Measurements from ENCODE around the gene TTC24. TPM values are rescaled to one million over a fixed set of nuclear protein-coding genes. Genes with fewer than 3 reads are reported as not detected.
A peak's percentile ranks its signal among the peaks of the same experiment; 100 is the strongest.
"Not testable (repeated sequence)": the region's sequence is repeated elsewhere in the genome, so short reads cannot be mapped to it uniquely, and the experiment has no call there.

TTC24 gene
- total RNA-seq, 1 donor from 2014 or later, result not detected

DNA sequence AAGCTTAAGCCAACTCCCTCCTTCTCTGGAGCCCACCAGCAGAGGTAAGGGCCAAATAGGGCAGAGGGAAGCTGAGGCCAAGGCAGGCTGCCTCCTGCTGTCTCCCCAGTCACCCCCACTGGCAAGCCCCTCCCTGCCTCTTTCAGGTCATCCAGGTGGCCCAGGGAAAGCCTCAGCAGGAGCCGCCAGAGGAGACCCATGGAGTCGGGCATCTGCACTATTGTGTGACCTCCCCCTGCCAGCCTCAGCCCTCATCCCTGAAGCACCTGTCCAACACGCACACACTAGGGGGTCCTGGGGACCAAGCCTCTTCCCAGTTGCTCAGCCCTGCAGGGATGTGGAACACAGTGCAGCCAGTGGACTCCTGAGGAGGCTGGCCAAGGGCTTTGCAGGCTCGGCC lies 6.8 kb downstream of the TTC24 start:
- no peak for DNase-seq (ENCODE audit: extremely low read depth, low read depth, low spot score)

GRCh38 chr1:156586892-156587477 lies 7.5 kb downstream of the TTC24 start:
- DNase-seq (ENCODE audit: extremely low read depth, low read depth, low spot score), result no peak

GRCh38 chr1:156587927-156588326 lies 8.4 kb downstream of the TTC24 start:
- DNase-seq (ENCODE audit: extremely low read depth, low read depth, low spot score), result not testable (repeated sequence)

- DNase-seq (ENCODE audit: extremely low read depth, low read depth, low spot score), result no peak
These were observed 10.0 kb downstream of the TTC24 start for GRCh38 chr1:156589546-156589945.

DNA sequence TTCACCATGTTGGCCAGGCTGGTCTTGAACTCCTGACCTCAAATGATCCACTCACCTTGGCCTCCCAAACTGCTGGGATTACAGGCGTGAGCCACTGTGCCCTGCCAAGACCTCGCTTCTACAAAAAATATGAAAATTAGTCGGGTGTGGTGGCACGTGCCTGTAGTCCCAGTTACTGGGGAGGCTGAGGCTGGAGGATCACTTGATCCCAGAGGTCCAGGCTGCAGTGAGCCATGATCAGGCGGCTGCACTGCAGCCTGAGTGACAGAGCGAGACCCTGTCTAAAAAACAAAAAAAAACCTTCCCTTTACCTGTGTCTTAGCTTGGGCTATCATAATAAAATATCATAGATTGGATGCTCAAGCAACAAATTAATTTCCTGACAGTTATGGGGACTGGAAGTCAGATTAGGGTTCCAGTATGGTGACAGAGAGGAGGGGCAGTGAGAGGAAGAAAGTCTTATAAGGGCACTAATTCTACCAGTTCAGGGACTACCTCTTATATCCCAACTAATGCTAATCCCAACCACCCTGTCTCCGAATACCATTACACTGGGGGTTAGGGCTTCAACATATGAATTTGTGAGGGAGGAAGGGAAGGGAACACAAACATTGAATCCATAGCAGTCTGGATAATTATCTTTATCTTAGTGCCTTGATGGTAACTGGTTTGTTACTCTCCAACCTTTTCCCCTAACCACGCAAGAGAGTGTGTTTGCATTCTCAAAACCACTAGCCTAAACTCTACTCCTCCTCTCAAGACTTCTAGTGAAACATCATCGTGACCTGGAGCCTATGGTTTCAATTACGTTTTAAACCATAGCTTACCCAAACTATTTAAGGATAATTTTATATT lies 11.0 kb downstream of the TTC24 start:
- DNase-seq (ENCODE audit: extremely low read depth, low read depth, low spot score), result no peak

GRCh38 chr1:156591181-156591431 lies 11.6 kb downstream of the TTC24 start:
- DNase-seq (ENCODE audit: extremely low read depth, low read depth, low spot score), result no peak

GRCh38 chr1:156591432-156592157 lies 12.1 kb downstream of the TTC24 start, which contains the start of gene NAXE:
TSS of gene NAXE (plus strand) at chr1:156591776. CDS start at chr1:156591805, 29 bp downstream.
- no peak for DNase-seq (ENCODE audit: extremely low read depth, low read depth, low spot score)

GRCh38 chr1:156592158-156592909 lies 12.8 kb downstream of the TTC24 start:
- no peak for DNase-seq (ENCODE audit: extremely low read depth, low read depth, low spot score)

DNA sequence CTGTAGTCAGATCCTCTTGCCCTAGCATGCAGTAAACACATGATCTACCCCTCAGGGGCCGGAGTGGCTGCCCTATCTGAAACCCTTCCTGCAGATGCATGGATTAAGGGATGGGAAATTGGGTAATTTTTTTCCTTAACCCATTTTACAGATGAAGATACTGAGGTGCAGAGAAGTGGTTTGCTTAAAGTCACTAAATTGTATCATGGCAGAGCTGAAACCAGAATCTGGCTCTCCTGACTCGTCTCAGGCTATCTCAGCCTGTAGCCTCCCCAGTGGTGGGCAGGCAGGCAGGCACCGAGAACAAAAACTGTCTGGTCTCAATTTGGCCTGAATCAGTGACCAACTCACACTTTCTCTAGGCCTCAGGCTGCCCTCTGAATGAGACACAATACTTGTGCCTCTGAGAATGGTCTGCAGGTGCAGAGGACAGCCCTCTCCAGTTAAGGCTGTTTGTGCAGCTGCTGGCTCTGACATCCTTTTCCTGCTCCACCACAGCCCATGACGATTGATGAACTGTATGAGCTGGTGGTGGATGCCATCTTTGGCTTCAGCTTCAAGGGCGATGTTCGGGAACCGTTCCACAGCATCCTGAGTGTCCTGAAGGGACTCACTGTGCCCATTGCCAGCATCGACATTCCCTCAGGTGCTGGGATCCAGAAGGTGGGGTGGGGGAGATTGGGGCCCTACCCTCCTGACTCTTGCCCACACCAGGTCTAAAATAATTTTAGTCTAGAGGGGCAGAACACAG lies 13.6 kb downstream of the TTC24 start:
- no peak for DNase-seq (ENCODE audit: extremely low read depth, low read depth, low spot score)

DNA sequence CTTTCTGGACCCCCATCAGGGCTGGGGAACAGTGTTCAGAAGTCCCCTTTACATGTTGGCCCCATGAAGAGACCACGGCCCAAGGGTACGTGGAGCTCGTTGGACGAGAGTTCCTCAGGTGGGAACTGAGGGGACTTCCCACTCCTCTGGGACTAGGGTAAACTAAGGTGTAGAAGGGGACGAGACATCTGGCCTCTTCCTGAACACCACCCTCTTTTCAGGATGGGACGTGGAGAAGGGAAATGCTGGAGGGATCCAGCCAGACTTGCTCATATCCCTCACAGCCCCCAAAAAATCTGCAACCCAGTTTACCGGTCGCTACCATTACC lies 14.1 kb downstream of the TTC24 start:
- no peak for DNase-seq (ENCODE audit: extremely low read depth, low read depth, low spot score)

DNA sequence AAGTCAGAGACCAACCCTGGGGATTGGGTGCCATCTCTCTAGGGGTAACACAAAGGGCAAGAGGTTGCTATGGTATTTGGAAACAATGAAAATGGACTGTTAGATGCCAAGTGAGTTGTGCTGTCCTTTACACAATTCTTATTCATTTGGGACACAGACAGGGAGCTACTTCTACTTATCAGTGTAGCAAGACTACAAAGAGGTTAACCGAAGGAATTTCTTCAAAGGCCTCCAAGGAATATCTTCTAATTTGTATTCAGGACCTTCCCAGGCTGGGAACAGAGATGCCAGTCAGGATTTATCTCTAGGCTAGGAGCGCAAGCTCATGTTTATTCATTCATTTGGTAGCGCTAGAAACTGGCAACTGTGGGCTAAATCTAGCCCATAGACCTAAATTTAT lies 14.7 kb downstream of the TTC24 start:
- DNase-seq (ENCODE audit: extremely low read depth, low read depth, low spot score), result no peak

DNA sequence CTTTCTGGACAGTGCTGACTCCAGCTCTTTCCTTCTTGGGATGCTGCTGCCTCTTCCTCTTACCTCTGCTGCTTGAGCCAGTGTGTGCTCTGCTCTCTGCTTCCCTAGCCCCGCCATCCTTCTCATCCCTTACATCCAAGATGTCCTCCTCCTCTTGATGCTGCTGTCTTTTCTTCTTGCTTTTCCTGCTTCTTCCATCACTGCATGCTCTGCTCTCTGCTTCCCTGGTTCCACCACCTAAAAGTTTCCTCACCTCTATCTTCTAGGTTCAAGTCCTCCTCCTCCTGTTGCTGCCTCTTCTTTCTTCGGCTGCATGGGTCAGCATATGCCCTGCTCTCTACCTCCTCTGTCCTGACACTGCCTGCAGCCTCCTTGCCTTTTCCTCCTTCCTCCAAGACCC lies 15.5 kb downstream of the TTC24 start:
- no peak for DNase-seq (ENCODE audit: extremely low read depth, low read depth, low spot score)

DNA sequence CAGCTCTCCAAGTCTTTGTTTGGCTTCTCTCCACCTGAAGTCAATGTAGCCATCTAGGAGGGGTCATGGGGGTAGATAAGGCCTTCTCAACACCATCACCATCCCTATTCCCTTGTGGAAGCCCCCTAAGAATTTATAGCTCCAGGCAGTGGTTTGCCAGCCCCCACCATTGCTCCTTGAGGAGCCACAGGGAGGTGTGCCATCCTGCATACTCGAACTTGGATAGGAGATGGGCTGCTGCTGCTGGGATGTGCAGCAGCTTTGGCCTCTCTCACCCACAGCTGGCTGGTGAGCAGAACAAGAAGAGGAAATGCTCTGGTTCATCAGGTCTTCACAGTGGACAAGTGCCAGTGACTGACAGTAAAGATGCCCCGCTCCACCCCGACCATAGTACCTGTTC lies 16.9 kb downstream of the TTC24 start:
- DNase-seq (ENCODE audit: extremely low read depth, low read depth, low spot score), result no peak

- DNase-seq (ENCODE audit: extremely low read depth, low read depth, low spot score), result no peak
These were observed 18.6 kb downstream of the TTC24 start for GRCh38 chr1:156598125-156598524.

GRCh38 chr1:156598731-156599432 lies 19.4 kb downstream of the TTC24 start:
- no peak for DNase-seq (ENCODE audit: extremely low read depth, low read depth, low spot score)

- DNase-seq (ENCODE audit: extremely low read depth, low read depth, low spot score), result no peak
These were observed 20.3 kb downstream of the TTC24 start for GRCh38 chr1:156599811-156600210.

GRCh38 chr1:156600733-156601121 lies 21.2 kb downstream of the TTC24 start:
- DNase-seq (ENCODE audit: extremely low read depth, low read depth, low spot score), result no peak

- DNase-seq (ENCODE audit: extremely low read depth, low read depth, low spot score), result peak; percentile 70
These were observed 21.8 kb downstream of the TTC24 start, which contains the start of gene GPATCH4 for GRCh38 chr1:156601122-156601830. TSS of gene GPATCH4 (minus strand) at chr1:156601479.

GRCh38 chr1:156601892-156602291 lies 22.4 kb downstream of the TTC24 start:
- no peak for DNase-seq (ENCODE audit: extremely low read depth, low read depth, low spot score)
